Transverse colon (tissue), 4 donors: Measurements from ENCODE around the gene TRMT10B. TPM values are rescaled to one million over a fixed set of nuclear protein-coding genes. Genes with fewer than 3 reads are reported as not detected.
"Not testable (repeated sequence)": the region's sequence is repeated elsewhere in the genome, so short reads cannot be mapped to it uniquely, and the experiment has no call there.

Source experiments
- DNase-seq: peaks from one replicate; pipeline ENCODE4 v3.0.0-alpha.2; 2019
- H3K27ac ChIP-seq, 4 donors: fragments of 200-600 bp; sonication (generic); 2 replicates each; pipeline ENCODE4 v1.5.1; 2016 to 2018; ENCODE audit warnings: inconsistent platforms in 4 of 4
- H3K27me3 ChIP-seq: fragments of 200-600 bp; sonication (generic); 2 replicates; pipeline ENCODE4 v1.5.1; 2017; ENCODE audit warnings: inconsistent platforms
- H3K36me3 ChIP-seq, 4 donors: fragments of 200-600 bp; sonication (generic); 2 replicates each; pipeline ENCODE4 v1.5.1; 2017 to 2019; ENCODE audit warnings: inconsistent platforms in 4 of 4
- H3K4me1 ChIP-seq, 4 donors: fragments of 200-600 bp; sonication (generic); 2 replicates each; pipeline ENCODE4 v1.5.1; 2017 to 2020; ENCODE audit warnings: inconsistent platforms in 4 of 4
- H3K4me3 ChIP-seq, 4 donors: fragments of 200-600 bp; sonication (generic); 1 replicate in 1 of 4; 2 replicates in 3 of 4; pipeline versions ENCODE4 v1.5.1 to v1.6.1; 2017 to 2019; ENCODE audit warnings: inconsistent platforms in 4 of 4
- H3K9me3 ChIP-seq, 2 donors: fragments of 200-600 bp; sonication (generic); 2 replicates each; pipeline ENCODE4 v1.5.1; 2017 to 2019; ENCODE audit warnings: inconsistent platforms in 2 of 2
- CTCF ChIP-seq, 5 experiments: fragments of 200-600 bp in 3 of 5; fragments of 450-650 bp in 2 of 5; sonication (generic) in 3 of 5; IDR thresholded peaks; 1 replicate in 2 of 5; 2 replicates in 3 of 5; pipeline ENCODE4 v1.5.1; 2016 to 2017; ENCODE audit warnings: antibody characterized with exemption in 5 of 5, inconsistent platforms in 3 of 5, mild to moderate bottlenecking in 2 of 5, moderate library complexity in 1 of 5
- EP300 ChIP-seq: sonication (generic); formaldehyde crosslinking; IDR thresholded peaks from one replicate; pipeline ENCODE4 v1.6.1; 2017; ENCODE audit warnings: antibody characterized with exemption, low read depth
- POLR2A ChIP-seq: fragments of 450-650 bp; IDR thresholded peaks from one replicate; pipeline ENCODE4 v1.6.1; 2016; ENCODE audit warnings: antibody characterized with exemption, mild to moderate bottlenecking, moderate library complexity
- POLR2AphosphoS5 ChIP-seq, 3 donors: sonication (generic); formaldehyde crosslinking; IDR thresholded peaks; one replicate each; pipeline ENCODE4 v1.6.1; 2016; ENCODE audit warnings: antibody characterized with exemption in 3 of 3
- WGBS, 2 donors: methylation state at CpG; one replicate each; pipeline ENCODE4 v1.1.5; 2018; ENCODE audit warnings: low coverage in 1 of 2; 5-methylcytosine and 5-hydroxymethylcytosine counted together
- in situ Hi-C, 4 donors: fragments of 200-750 bp; cut with MboI; loops; one replicate each; pipeline versions ENCODE4 v1.15.0 to v1.15.1; 2017; ENCODE audit warnings: low sequenced_read_pairs in 3 of 4, low pct_ligation_motif_present in 1 of 4, low pct_unique_long_range_greater_than_20kb in 1 of 4
- intact Hi-C: fragments of 100-400 bp; cut with DNase I; formaldehyde crosslinking; loops from one replicate; pipeline ENCODE4 v1.15.1; 2023; ENCODE audit warnings: low total_unique reads
- total RNA-seq, 4 donors: library from RNA; depleted of rRNA; stranded (reverse); fragments of >200 nt; gene quantifications; one replicate each; pipeline ENCODE4 v1.1.0, GENCODE V29; 2016

TRMT10B gene
- total RNA-seq, 4 donors from 2014 or later: 1.4 to 7.5 (median 4.0) TPM

DNA sequence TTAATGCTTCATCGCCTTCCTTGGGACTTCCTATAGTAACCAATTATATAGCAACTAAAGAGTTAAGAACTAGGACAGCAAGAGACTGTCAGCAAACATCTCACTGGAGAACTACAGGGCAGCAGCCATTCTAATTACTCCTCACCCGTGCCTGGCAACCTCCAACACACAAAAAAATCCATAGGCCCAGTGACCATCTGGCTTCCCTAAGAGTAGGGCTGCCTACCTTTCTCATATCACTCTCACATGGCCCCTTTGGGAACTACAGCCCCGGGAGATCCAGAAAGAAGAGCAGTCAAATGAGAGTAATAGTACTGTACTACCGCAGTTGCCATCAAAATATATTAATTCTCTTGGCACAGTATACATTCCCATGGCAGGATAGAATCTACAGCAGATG is 52.7 kb downstream of the TRMT10B start:
- no peak overlapping the region for H3K4me3 ChIP-seq
- WGBS, 2 donors: 47 to 64% methylated on average over 3 to 4 of the region's 4 CpGs
- intact Hi-C loops (no loop called here), in situ Hi-C loops (no loop called here)
- no peak overlapping the region for H3K27ac ChIP-seq
- no peaks in the 10 kb centered on the region for H3K9me3 ChIP-seq
- no peak for DNase-seq
- no peaks in the 10 kb centered on the region for H3K27me3 ChIP-seq
- H3K4me1 ChIP-seq: peaks cover 12 to 31% (median 16%) of the 10 kb centered on the region in 4 donors
- TF ChIP-seq POLR2AphosphoS5 (IDR thresholded peaks at IDR 0.05) (no peak), POLR2A (no peak), EP300 (no peak), CTCF (IDR thresholded peaks at IDR 0.05) (no peak)
- H3K36me3 ChIP-seq: no peaks in the 10 kb centered on the region

- H3K27me3 ChIP-seq, H3K4me3 ChIP-seq, H3K4me1 ChIP-seq, H3K27ac ChIP-seq, in situ Hi-C loops, intact Hi-C loops, H3K36me3 ChIP-seq, DNase-seq, H3K9me3 ChIP-seq: not testable (repeated sequence)
- 91 to 100% methylated on average over 8 to 15 of the region's 15 CpGs for WGBS, 2 donors
Measured at GRCh38 chr9:37809676-37810075, 56.1 kb downstream of the TRMT10B start.

DNA sequence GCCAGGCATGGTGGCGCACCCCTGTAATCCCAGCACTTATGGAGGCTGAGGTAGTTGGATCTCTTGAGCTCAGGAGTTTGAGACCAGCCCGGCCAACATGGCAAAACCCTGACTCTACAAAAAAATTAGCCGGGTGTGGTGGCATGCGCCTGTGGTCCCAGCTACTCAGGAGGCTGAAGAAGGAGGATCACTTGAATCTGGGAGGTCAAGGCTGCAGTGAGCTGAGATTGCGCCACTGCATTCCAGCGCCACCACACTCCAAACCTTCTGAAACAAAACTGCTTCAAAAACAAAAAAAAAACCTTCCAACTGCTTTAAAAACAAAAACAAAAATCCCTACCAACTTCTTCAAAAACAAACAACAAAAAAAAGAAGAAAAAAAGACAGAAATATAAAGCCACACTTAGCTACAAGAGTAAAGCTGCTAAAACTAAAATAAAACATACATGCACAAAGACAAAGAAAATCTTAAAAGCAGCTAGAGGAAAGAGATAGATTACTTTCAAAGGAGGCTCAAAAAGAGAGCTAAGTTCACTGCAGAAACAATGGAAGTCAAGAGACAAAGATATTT is 58.4 kb downstream of the TRMT10B start:
- no peaks in the 10 kb centered on the region for H3K36me3 ChIP-seq
- H3K27me3 ChIP-seq: no peaks in the 10 kb centered on the region
- TF ChIP-seq POLR2AphosphoS5 (IDR thresholded peaks at IDR 0.05) (no peak), POLR2A (no peak), EP300 (no peak), CTCF (IDR thresholded peaks at IDR 0.05) (no peak)
- no peak for DNase-seq
- H3K9me3 ChIP-seq: no peaks in the 10 kb centered on the region
- no peak overlapping the region for H3K27ac ChIP-seq
- no peak overlapping the region for H3K4me3 ChIP-seq
- in situ Hi-C loops: no loop called here
- 95 to 100% methylated on average over 2 to 6 of the region's 6 CpGs for WGBS, 2 donors
- intact Hi-C loops: no loop called here
- no peaks in the 10 kb centered on the region for H3K4me1 ChIP-seq

DNA sequence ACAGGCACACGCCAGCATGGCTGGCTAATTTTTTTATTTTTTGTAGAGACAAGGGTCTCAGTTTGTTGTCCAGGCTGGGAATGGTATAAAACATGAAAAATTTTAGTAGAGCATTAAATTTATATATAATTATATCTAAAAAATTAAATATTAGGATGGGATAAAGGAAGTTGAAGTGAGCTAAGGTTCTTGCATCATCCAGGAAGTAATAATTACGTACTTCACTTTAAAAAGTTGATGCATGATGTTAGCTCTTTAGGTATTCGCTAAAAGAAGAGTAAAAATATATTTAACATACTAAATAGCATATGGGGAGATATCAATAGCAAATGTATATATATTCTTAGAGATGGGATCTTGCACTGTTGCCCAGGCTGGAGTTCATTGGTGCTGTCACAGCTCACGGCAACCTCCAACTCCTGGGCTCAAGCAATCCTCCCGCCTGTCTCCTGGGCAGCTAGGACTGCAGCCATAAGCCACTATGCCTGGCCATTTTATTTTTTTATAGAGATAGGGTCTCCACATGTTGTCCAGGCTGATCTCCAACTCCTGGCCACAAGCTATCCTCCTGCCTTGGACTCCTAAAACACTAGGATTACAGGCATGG is 59.3 kb downstream of the TRMT10B start:
- Histone ChIP-seq H3K4me1 (no peaks in the 10 kb centered on the region), H3K27me3 (no peaks in the 10 kb centered on the region), H3K4me3 (no peak overlapping the region), H3K9me3 (no peaks in the 10 kb centered on the region), H3K36me3 (no peaks in the 10 kb centered on the region), H3K27ac (no peak overlapping the region)
- intact Hi-C loops (no loop called here), in situ Hi-C loops (no loop called here)
- TF ChIP-seq POLR2A (no peak), POLR2AphosphoS5 (IDR thresholded peaks at IDR 0.05) (no peak), CTCF (IDR thresholded peaks at IDR 0.05) (no peak), EP300 (no peak)
- WGBS, 2 donors: 94 to 97% methylated on average over 5 of the region's 5 CpGs
- no peak for DNase-seq

- no peak overlapping the region for H3K27ac ChIP-seq
- DNase-seq: no peak
- no peak overlapping the region for H3K4me3 ChIP-seq
- no peaks in the 10 kb centered on the region for H3K4me1 ChIP-seq
- in situ Hi-C loops: no loop called here
- intact Hi-C loops: no loop called here
- TF ChIP-seq POLR2A (no peak), POLR2AphosphoS5 (IDR thresholded peaks at IDR 0.05) (no peak), CTCF (IDR thresholded peaks at IDR 0.05) (no peak), EP300 (no peak)
- H3K36me3 ChIP-seq: peaks cover 0 to 18% (median 1%) of the 10 kb centered on the region in 4 donors
- H3K9me3 ChIP-seq: no peaks in the 10 kb centered on the region
- 77 to 78% methylated on average over 2 of the region's 2 CpGs for WGBS, 2 donors
- H3K27me3 ChIP-seq: no peaks in the 10 kb centered on the region
Measured at GRCh38 chr9:37818849-37819248, 65.2 kb downstream of the TRMT10B start.
